ENCODE data around the gene CRTAC1.

The CRTAC1 gene

DNA sequence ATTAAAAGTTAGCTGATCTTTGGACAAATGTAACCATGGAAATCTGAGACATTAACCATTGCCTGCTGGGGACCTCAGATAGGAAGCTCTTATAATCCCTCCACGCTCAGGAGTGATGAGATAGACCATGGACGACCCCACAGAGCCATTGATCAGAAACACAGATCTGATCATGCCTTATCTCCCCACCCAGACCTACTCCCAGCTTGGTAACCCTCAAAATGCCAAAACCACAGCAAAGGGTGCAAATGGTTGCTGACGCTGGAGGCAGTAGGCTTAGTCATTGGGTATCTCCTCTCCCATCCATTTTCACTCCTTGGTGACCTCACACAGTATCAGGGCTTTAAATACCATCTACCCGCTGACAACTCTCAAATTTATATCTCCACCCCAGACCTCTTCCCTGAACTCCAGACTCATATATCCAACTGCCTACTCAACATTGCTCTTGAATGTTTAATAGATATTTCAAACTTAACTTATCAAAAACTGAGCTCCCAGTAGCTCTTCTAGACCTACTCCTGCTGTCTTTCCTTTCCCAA, 60.8 kb downstream of the CRTAC1 start:
- no peak for DNase-seq

- DNase-seq = no peak
Observed at GRCh38 chr10:97964748-97965147, 65.7 kb downstream of the CRTAC1 start.

DNA sequence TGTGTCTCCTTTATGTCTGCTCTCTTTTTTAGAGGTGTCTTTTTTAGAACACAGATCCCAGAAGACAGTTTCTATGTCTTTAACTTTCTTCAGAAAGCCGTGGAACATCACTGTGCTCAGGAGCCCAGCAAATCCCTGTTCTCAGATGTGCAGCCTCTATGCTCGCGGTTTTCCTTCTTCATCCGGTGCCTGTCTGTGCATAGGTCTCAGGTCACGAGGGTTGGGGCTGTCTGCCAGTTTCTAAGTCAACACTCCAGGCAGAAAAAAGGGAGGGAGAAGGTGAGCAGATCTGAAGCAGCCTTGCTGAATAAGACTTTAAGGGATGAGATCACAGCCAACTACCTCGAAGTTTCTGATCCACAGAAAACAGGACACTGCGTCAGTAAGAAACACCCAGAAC, 68.5 kb downstream of the CRTAC1 start:
- DNase-seq = no peak

DNA sequence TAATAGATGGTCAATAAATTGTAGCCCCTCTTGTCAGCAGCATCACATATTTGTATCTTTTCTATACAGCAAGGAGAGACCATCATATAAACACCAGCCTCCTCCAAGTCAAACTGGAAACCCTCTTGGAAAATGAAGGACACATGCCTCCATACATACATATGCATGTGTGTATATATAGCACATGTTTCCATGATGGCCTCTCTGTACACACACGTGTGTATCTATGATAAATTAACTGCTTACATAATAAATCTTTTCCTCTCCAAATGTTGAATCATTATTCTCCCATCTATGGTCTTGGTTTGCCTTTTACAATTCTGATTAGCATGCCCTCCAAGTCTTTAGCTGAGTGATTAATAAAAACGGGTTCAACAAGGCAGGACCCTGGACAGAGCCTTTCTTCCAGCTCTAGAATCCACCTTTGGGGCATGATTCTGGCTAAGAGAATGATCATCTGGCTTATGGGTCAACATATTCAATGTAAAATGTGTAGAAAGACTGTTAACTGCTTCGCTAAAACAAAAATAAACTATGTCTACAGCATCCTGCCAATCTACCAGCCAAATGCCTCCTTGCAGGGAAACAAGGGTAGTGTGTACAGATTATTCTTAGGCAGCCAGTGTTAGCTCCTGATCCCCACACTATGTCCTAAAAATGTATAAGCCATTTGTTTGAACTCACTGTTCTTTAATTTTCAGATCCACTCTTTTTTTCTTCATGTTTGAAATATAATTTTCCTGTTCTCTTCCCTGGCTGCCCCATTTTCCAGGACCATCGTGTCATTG, 70.0 kb downstream of the CRTAC1 start:
- no peak for DNase-seq

DNA sequence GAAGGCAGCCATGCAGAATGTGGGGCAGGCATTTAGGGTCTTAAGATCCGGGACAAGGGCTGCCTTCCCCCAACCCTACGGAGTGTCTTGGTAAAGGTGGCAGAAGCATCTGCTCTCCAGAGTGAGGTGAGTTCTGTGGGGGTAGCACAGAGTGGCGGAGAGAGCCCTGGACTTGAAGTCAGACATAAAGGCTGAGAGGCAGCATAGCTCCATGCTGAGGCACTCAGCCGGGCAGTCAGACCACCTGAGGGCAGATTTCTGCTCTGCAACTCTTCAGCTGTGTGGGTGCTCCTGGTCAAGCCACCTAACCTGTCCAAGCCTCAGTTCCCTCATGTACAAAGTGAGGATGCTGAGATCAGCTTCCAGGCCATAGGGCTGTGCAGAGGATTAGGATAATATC, 81.0 kb downstream of the CRTAC1 start:
- DNase-seq = no peak

DNA sequence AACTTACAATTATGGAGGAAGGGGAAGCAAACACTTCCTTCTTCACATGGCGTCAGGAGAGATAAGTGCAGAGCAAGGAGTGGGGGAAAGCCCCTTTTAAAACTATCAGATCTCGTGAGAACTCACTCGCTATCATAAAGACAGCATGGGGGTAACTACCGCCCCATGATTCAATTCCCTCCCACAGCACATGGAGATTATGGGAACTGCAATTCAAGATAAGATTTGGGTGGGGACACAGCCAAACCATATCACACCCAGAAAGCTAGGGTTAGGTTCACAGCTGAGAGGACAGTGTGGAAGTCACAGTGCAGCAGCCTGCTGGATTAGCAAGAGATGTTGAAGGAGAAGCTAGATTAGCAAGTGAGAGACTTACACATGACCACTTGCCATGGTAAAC, 81.6 kb downstream of the CRTAC1 start:
- DNase-seq = no peak

- no peak for DNase-seq
Observed at GRCh38 chr10:97944772-97945171, 85.6 kb downstream of the CRTAC1 start.

- DNase-seq = no peak
Observed at GRCh38 chr10:97943294-97943693, 87.1 kb downstream of the CRTAC1 start.

- DNase-seq = no peak
Observed at GRCh38 chr10:97940534-97940933, 89.9 kb downstream of the CRTAC1 start.

DNA sequence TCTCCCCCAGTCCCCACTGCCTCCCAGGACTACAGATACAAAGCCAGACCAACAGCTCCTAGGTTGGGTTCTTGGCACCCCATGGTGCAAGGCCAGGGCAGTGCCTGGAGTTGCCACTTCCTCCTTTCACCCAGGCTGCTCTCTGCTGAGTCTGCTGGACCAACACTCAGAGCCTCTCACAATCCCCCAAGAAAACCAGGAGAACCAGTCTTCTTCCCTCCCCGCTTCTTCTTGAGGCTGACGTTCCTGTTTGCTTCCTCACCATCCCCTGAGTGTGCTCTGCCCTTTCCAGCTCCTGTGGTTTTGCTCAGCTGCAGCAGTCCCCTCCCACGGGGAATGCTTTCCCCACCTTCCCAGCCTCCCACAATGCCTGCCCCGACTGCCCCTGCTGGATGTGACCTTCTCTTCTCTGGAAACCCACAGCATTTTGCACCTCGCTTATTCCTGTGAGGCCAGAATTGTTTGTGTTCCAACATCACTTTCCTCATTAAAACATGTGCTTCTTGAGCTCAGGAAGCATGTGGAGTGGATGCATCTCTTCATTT, 90.9 kb downstream of the CRTAC1 start:
- no peak for DNase-seq

GRCh38 chr10:97937928-97938327, 92.5 kb downstream of the CRTAC1 start:
- no peak for DNase-seq

DNA sequence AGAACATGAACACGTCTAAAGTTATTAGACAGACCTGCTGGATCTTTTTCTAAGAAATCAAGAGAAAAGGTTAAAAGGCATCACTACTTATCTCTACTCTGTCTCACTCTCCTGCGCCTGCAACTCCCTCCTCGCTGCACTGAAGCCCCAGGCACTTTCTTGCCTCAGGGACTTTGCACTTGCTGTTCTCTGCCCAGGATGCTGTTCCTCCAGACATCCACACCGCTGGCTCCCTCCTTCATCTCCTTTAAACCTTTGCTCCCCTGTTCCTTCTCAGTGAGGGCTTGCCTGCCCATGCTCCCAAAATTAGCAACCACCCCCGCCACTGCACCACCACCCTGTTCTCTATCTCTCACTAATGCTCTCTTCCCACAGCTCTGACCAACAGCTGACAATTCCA, 93.4 kb downstream of the CRTAC1 start:
- no peak for DNase-seq

DNA sequence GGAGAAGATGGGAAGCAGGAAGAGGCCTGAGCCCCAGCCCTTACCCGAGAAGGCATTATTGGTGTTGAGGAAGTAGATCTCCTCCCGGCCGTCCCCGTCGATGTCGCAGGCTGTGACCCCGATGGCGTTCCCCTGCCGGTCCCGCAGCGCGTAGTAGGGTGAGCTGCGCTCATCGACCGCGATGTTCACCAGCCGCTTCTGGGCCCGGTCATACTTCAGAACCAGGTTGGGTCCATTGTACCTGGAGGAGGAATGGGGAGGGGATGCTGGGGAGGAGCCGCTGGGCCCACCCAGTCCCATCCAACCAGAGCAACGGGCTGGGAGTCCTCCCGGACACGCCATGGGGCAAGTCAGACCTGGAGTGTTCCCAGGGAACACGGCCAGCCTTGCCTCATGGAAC, 94.3 kb downstream of the CRTAC1 start:
- no peak for DNase-seq

DNA sequence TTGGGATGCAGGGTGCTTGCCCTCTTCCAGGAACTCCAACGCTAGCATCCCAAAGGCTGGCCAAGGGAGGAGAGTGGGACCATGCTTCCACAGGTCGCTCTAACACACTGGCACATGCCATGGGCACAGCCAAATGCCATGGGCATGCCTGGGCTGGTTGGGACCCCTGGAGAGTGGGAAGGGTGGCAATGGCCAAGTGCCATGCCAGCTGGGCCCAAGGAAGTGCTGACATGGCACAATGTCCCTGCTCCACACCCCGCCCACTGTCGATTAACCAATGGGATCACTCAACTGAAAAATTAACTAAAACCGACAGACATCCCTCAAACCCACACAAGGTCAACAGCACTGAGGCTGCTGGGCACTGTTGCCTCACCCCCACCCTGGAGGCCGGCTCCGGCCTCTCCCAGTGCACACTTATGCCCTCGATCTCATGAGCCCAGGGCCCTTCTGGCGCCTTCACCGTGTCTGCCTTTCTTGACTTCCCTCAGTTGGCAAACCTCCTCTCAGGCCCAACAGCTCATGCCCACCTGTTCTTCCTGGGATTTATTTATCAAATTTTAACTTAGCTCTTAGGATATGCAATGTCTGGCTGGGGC, 97.4 kb downstream of the CRTAC1 start:
- DNase-seq = no peak

DNA sequence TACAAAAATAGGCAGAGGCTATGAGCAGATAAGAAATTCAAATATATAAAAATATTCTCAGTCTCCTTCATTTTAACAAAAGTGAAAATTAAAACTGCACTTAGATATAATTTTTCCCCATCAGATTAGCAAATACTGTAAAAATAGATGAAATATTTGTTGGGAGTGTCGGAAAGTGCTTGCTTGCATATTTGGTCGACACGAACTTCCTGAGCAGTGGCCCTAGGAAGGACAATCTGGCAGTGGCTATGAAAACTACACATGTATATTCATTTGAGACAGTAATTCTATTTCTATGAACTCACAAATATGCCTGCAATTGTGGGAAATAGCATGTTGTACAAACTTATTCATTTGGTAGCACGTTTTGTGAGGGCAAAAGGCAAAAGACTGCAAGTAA, 99.4 kb downstream of the CRTAC1 start:
- no peak for DNase-seq

- no peak for DNase-seq
Observed at GRCh38 chr10:97928897-97929296, 101.5 kb downstream of the CRTAC1 start.

GRCh38 chr10:97927622-97928021, 102.8 kb downstream of the CRTAC1 start:
- DNase-seq = no peak

- no peak for DNase-seq
Observed at GRCh38 chr10:97926055-97926454, 104.4 kb downstream of the CRTAC1 start.

GRCh38 chr10:97925308-97925938, 105.0 kb downstream of the CRTAC1 start:
- no peak for DNase-seq

DNA sequence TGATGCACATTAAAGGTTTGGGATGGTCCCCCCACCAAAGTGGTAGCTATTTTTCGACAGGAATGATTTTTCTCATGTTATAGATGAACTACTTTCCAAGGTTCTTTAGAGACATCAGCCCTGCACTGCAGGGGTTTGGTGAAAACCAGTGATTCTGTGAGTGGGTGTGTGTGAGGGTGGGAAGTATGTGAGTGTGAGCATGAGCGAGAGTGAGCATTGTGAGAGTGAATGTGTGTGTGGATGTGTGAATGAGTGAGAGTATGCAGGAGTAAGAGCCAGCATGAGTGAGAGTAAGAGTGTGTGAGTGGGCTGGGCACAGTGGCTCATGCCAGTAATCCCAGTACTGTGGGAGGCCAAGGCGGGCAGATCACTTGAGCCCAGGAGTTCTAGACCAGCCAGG, 105.7 kb downstream of the CRTAC1 start:
- no peak for DNase-seq

- no peak for DNase-seq
Observed at GRCh38 chr10:97923476-97923875, 106.9 kb downstream of the CRTAC1 start.

GRCh38 chr10:97923057-97923456, 107.4 kb downstream of the CRTAC1 start:
- no peak for DNase-seq

DNA sequence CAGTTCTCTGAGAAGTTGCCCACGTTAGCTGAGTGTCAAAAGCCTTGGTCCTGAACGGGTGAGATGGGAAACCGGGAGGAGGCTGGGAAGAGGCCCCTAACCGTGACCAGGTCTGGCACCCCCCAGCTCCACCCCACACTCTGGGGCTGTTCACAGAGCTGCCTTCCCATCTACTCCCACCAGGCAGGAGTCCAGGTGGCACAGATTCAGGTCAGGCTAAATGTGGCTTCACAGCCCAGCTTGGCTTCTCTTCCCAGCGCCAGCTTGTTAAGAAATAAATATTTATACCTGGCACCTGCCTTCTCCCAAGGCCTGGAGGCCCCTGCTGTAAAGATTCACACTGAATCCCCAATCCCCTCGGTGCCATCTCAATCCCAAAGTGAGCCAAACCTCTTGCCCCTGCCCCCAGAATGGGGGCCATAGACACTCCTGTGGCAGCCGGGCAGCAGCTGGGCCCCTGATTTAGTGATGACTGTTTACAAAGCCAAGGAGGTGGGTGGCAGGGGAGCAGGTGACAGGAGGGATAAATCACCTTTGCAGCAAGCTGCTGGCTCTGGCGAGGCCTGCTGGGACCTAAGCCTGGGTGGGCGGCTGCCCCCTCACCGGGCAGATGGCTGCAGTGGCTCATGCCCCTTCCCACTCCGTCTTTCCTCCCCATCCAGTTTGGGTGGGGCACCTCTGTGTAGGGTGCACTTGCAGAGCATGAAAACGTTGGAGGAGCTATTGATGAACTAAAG, 108.2 kb downstream of the CRTAC1 start:
- DNase-seq = no peak
